ENCODE data around the gene PRICKLE3.
"Not testable (repeated sequence)": the region's sequence is repeated elsewhere in the genome, so short reads cannot be mapped to it uniquely, and the experiment has no call there.

Gene PRICKLE3

DNA sequence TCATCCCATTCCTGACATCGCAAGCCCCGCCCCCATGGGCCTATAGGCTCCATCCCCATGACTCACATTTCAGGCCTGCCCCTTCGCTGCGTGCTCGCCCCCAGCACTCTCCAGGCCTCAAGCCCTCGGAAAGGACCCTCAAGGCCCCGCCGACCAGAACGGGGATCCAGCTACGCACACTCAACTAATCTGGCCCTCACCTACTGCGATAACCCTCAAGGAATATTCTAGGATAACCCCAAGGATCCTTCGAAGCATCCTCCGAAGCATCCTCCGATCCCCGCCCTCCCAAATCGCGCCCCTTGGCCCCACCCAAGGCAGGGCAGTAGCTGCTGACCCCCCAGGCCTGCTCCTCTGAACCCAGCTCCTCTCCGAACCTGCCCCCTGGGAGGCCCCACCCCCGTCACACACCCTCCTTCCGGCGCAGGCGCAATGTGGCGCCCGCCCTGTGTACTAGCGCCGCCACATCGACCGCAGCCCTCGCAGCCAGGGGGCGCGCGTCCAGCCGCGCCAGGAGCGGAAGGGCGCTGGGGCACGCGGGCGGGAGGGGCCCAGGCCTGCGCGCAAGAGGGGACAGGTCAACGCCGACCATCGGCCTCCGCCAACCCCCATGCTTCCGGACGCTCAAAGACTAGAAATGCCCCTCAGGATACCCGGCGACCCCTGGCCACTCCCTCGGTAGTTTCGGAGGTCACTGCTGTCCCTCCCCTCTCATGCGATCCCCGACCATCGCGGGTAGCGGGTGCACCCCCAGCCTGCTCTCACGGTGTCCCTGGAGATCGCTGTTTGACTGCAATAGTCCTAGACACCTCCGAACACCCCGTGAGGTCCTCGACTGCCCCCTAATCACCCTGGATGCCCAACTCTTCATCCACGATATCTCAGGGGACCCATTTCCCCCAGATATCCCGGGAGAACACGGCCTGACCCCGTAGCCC is 30.0 kb downstream of the PRICKLE3 start:
- peak; percentile 91 for DNase-seq (ENCODE audit: low spot score)

DNA sequence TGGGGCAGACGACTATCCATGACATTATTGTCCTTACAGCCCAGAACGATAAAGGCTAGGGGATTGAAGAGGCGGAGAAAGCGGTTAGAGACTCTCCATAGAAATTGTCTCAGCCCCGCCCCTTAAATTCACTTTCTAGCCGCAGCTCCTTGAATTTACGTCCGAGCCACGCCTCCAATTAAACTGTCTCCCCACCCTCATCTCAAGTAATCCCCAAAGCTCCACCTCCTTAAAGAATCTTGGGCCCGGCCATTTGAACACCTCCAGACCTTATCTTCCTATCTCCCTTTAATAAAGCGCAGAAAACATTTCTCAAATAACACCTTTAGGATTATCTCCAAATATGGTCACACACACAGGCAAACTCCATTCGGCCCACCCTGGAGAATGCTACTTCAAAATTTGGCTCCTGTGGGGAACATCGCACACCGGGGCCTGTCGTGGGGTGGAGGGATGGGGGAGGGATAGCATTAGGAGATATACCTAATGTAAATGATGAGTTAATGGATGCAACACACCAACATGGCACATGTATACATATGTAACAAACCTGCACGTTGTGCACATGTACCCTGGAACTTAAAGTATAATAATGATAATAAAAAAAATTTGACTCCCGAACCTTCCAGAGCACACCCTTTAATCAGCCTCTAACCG is 30.8 kb downstream of the PRICKLE3 start:
- DNase-seq (ENCODE audit: low spot score) = peak; percentile 88

- no peak for DNase-seq (ENCODE audit: low spot score)
Observed at GRCh38 chrX:49153467-49153866, 32.7 kb downstream of the PRICKLE3 start.

- DNase-seq (ENCODE audit: low spot score) = not testable (repeated sequence)
Observed at GRCh38 chrX:49149291-49149690, 36.9 kb downstream of the PRICKLE3 start.

- not testable (repeated sequence) for DNase-seq (ENCODE audit: low spot score)
Observed at GRCh38 chrX:49148390-49149100, 37.6 kb downstream of the PRICKLE3 start.

DNA sequence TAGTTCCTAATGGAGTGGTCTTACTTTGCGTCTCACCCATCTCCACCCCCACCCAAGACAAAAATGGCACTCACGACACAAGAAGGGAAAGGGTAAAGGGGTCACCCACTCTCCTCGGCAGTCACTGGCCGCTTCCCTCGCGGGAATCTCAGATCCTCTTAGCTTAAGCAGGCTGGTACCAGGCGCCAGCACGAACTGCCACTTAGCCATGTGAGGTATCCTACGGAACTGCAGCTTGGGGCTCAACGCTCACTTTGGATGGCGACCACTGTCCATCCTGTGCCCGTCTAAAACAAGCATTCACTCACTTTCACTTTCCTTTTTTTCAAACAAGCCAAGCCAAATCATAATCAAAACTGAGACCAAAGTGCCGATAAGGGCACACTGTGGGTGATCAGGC is 38.2 kb downstream of the PRICKLE3 start:
- DNase-seq (ENCODE audit: low spot score) = no peak

GRCh38 chrX:49147282-49147681 is 38.9 kb downstream of the PRICKLE3 start:
- no peak for DNase-seq (ENCODE audit: low spot score)

GRCh38 chrX:49143154-49143553 is 43.0 kb downstream of the PRICKLE3 start:
- DNase-seq (ENCODE audit: low spot score) = not testable (repeated sequence)

DNA sequence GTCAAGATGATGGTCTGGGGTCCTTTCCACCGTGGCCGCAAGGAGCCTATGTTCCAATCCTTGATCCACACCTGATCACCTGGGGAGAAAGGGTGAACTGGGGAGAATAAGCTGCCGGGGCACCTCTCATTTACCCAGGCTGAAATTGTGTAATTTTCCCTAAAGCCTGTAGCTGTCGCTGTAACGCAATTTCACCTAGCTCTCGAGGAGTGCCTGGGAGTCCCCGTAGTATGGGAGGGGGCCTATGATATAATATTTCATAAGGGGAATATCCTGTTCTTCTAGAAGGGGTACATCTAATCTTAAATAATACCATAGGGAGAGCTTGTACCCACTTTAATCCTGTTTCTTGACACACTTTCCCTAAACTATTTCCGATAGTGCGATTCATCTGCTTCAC is 43.9 kb downstream of the PRICKLE3 start:
- DNase-seq (ENCODE audit: low spot score) = not testable (repeated sequence)

DNA sequence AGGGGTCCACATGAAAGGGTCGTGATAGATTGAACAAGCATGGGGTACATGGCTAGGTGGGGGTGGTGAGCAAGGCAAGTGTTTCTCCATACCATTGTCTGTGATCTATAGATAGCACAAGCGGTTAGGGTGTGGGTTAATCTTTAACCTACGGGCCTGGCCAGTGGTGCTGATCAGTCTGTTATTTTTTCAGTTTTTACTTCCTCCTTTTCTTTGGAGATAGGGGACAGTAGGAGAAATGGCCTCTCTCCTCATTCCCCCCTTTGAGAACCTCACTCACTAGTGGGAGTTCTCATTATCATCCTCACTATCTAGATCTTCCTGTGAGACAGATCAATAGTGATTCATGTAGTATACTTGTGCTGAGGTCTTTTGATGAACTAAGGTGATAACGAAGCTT is 46.5 kb downstream of the PRICKLE3 start:
- DNase-seq (ENCODE audit: low spot score) = no peak

- DNase-seq (ENCODE audit: low spot score) = no peak
Observed at GRCh38 chrX:49137492-49137891, 48.7 kb downstream of the PRICKLE3 start.

DNA sequence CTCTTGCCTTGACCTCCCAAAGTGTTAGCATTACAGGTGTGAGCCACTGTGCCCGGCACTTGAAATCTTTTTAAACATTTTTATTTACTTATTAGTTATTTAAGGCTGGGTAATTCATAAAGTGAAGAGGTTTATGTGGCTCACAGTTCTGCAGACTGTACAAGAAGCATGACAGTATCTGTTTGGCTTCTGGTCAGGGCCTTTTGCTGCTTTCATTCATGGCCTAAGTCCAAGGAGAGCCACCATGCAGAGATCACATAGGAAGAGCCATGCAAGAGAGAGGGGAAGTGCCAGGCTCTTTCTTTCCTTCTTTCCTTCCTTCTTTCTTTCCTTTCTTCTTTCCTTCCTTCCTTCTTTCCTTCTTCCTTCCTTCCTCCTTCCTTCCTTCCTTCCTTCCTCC is 52.4 kb downstream of the PRICKLE3 start:
- no peak for DNase-seq (ENCODE audit: low spot score)

DNA sequence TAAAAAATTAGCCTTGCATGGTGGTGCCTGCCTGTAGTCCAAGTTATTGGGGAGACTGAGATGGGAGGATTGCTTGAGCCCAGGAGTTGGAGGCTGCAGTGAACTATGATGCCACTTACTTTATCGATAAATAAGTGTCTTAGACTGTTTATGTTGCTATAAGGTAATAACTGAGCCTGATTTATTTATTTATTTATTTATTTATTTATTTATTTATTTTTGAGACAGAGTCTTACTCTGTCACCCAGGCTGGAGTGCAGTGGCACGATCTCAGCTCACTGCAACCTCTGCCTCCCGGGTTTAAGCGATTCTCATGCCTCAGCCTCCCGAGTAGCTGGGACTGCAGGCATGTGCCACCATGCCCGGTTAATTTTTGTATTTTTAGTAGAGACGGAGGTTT is 53.9 kb downstream of the PRICKLE3 start:
- DNase-seq (ENCODE audit: low spot score) = not testable (repeated sequence)

GRCh38 chrX:49129427-49129826 is 56.7 kb downstream of the PRICKLE3 start:
- DNase-seq (ENCODE audit: low spot score) = no peak

GRCh38 chrX:49127742-49128258 is 58.4 kb downstream of the PRICKLE3 start:
- DNase-seq (ENCODE audit: low spot score) = not testable (repeated sequence)
